GM19463 (cell line): ENCODE results near the gene TTYH2.

Source experiments
- ATAC-seq: cut with Tn5 transposase; IDR thresholded peaks from one replicate; pipeline ENCODE4 v1.9.1; 2021; ENCODE audit warnings: mild to moderate bottlenecking, moderate library complexity; ENCODE audit not compliant: unreplicated experiment

TTYH2 gene

DNA sequence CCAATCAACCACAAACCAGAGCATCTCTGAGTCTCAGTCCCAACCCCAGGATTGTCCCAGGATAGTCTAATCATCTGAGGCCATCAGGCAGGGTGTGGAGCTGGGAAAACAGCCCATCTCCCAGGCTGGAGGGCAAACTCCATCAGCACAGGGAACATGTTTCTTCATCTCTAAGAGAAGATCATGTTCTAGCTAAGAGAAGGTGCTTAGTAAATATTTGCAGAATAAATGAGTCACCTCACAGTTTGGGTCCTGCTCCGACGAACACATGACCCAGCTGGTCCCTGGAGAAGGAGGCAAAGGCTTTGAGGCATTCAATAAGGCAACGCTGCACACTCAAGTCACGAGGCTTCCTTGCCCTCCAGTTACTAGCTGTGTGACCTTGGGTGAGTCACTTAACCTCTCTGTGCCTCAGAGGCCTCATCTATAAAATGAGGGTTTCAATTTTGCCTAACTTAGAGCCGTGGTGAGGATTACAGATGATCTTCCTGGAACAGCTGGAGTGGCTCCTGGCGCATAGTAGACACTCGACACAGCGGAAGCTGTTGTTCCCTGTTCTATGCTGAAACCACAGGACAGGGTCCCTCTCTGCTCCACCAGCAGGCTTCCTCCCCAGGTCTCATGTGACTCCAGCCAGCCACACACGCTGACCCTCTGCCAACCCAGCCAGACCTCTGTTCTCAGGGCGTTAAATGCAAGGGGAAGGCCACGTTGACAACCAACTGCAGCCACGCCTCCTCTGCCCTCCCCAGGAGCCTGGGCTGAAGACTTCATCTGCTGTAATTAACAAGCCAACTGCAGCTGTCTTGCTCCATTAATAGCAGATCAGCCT is 20.2 kb upstream of the TTYH2 start:
- ATAC-seq, result peak; percentile 45

GRCh38 chr17:74194682-74195081 is 18.7 kb upstream of the TTYH2 start:
- no peak for ATAC-seq

DNA sequence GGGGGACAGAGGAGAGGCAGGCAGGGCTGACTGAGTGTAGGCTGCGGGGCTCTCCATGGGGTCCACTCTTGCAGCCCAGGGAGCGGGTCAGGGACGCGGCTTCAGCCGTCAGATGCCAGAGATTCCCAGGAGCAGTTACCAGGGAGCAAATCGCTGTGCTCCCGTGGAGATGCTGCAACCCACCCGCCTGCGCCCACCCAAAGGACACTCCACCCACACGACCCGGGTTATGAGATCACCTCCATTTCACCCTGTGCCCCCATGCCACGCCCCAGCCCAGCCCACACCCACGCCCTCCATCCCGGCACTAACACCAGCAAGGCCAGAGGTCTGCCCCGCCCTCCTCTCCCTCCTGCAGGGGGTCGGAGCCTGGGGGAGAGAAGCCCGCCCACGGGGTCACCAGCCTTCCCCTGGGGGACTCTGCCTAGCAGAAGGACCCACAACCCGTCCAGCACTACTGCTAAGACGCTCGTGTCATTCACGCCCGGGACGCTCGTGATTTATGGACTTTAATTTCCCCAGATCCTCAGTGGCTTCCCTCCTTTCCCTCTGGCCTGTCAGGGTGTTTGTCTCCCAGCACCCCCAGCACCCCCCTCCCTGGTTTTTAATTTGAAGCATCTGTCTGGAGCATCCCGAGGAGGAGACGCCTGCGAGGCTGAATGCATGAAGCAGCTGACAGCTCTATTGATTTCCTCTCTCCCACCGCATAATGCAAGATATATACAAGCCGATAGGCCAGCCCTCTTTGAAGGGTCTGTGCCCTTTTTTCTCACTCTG is 16.6 kb upstream of the TTYH2 start:
- no peak for ATAC-seq

DNA sequence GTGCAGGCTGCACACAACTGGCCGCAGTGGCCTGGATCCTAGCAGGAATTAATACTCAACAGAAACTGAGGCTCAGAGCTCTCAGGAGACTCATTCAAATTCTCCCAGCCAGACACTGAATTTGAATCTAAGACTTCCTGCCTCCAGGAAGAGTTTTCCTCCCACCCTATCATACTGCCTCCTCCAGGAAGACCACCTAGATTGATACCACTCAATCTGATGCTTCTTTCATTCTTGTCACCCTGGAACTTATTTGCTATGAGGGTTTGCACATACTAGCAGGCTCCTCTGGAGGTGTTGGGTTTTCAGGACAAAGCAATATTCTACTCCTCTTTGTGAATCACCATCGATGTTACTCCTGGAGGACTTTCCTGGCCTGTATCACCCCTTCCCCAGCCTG is 15.6 kb upstream of the TTYH2 start:
- ATAC-seq, result no peak

GRCh38 chr17:74198694-74199093 is 14.7 kb upstream of the TTYH2 start:
- no peak for ATAC-seq

DNA sequence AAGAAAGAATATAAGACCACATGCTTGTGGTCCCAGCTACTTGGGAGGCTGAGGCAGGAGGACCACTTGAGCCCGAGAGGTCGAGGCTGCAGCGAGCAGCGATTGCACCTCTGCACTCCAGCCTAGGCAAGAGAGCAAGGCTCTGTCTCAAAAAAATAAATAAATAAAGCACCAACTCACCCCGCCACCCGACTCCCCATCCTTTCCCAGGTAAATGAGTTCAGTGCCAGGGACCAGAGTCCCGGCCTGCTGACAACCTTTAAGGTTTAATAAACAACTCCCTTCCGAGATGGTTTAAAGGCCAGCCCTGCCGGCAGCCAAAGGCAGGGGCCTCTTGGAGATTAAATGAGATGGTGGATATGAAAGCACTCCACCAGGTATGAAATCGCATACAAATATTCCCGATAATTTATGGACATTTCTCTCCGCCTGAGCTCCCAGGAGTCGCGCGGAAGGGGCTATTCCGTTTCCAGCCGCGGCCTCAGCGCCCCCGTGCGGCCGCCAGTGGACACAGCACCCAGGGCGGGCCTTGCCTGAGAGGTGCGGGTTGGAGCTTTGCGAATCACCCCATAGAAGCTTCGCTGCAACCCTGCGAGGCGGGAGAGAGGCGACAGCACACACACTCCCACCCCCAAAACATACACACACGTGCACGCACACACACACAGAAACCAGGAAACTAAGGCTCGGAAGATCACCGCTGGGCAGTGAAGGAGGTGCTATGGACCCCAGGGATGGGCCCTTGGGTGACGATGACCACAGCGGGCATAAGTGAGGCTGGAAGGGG is 13.9 kb upstream of the TTYH2 start:
- ATAC-seq, result peak; percentile 44

DNA sequence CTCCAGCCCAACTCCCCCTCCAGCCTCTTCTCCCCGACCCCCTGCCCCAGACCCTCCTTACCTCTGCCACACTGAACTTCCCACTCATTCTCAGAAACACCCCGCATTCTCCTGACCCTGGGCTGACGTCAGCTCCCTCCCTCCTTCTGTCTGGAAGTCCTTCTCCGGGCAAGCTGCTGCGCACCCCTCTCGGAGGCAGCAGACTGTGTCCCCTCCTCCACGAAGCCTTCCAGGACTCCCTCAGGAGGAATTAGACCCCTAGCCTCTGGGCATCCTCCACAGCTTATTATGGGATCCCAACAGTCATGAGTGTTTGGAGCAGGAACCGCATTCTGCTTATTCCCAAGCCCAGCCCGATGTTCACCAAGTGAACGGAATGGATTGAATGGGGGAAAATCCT is 13.3 kb upstream of the TTYH2 start:
- no peak for ATAC-seq

DNA sequence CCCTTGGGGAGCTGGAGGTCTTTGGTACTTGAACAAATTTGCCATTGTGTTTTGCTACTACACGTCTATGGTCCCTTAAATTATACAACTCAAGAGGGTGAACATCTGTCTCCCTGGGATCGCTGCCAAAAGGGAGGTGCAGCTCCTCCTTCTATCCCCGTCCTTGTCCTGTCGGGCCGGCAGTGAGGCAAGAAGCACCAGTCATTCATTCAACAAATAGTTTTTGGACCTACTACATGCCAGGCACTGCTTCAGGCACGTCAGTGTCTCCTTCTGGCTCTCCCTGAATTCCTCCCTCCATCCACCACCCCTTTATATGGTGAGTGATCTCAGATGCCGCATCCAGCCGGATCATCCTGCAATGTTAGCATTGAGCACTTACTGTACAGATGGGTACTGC is 12.1 kb upstream of the TTYH2 start:
- ATAC-seq, result no peak

DNA sequence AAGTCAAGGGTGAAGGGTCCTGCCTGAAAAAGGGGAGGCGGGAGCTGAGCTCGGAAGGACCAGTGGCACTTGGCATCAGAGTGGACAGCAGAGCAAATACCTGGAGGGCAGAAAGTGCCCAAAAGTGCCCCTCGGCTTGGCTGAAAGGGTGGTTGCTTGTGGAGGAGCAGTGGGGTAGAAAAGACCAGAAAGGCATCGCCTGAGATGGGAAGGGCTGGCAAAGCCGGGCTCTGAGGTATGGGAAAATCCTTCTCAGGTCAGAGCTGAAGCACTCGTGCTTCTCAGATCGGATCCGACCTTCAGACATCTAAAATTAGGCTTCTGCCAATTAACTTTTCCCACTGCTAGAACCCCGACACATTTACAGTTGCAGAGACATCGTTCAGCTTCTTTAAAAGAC is 11.4 kb upstream of the TTYH2 start:
- ATAC-seq, result no peak

DNA sequence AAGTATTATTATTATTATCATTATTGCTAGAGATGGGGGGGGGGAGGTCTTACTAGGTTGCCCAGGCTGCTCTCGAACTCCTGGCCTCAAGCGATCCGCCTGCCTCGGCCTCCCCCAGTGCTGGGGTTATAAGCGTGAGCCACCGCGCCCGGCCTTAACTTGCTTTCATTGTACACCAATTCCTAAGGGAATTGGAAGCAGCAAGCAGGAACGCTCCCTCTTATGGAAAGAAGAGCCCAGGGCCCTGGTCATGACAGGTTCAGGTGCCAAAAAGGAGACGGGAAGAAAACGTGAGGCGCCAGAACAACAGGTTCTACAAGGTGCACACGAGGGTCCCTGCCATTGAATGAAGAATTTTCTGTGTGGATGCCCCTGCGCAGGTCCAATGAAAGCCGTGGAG is 10.4 kb upstream of the TTYH2 start:
- ATAC-seq, result no peak

DNA sequence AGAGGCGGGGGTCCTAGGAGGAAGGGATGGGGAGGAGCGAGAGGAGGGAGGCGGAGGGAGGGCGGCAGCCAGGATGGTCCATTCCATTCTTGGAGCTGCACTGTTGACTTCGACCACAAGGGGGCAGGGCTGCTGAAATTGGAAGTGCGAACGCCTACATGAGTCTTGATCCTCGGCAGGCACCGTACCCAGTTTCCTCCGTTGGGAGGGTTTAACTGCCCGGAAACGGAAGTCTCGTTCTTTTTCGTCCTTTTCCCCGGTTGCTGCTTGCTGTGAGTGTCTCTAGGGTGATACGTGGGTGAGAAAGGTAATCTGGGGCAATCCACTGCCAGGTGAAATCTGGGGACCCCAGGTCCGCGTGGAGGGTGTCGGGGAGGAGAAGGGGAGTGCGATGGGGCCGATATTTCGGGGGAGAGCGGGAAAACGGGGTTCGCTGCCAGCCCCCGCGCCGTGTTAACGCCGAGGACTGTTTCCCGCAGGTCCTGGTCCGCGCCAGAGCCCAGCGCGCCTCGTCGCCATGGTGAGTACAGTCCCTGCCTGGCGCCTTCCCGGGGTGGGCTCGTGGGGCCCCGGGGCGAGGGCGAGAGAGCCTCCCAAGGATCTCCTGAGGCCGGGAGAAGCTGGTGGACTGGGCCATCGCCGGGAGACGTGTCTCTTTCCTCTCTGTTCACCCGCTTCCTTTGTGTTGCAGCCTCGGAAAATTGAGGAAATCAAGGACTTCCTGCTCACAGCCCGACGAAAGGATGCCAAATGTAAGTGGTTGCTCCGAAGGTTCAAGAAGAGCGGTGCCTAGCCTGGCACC is 9.7 kb upstream of the TTYH2 start, which contains the start of gene RPL38:
Gene RPL38, plus strand, starts transcription at position 240 of the 802 bp plus-strand sequence. Its CDS starts 278 bp downstream, at position 518.
- peak; percentile 61 for ATAC-seq

GRCh38 chr17:74204474-74204873 is 8.9 kb upstream of the TTYH2 start:
- ATAC-seq, result no peak

DNA sequence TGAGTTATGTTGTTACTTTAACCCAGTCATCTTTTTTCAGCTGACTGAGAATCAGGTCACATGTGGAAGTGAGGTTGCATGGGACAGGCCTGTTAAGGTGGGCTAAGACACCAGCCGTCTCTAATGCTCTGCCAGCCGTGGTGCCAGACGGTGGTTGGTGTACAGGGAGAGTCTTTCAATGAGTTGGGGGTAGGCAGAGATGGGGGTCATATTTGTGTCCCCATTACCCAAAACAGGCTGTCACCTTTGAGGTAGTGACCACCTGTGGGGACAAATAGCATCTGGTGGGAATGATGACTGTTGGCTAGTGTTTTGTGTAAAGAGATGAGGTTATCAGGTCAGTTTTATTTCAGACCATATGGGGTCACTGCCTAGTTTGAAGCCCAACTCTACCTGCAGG is 8.1 kb upstream of the TTYH2 start:
- no peak for ATAC-seq

DNA sequence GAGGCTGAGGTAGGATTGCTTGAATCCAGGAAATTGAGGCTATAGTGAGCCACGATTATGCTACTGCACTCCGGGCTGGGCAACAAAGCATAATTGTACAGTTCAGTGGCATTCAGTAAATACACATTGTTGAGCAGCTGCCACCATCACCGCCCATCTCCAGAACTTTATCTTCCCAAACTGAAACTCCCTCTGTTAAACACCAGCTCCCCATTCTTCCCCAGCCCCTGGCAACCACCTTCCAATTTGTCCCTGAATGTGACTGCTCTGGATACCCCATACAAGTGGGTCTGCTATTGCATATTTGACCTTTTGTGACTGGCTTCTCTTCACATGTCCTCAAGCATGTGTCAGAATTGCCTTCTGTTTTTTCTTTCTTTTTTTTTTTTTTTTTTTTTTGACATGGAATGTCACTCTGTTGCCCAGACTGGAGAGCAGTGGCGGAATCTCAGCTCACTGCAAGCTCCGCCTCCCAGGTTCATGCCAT is 7.0 kb upstream of the TTYH2 start:
- ATAC-seq, result no peak

DNA sequence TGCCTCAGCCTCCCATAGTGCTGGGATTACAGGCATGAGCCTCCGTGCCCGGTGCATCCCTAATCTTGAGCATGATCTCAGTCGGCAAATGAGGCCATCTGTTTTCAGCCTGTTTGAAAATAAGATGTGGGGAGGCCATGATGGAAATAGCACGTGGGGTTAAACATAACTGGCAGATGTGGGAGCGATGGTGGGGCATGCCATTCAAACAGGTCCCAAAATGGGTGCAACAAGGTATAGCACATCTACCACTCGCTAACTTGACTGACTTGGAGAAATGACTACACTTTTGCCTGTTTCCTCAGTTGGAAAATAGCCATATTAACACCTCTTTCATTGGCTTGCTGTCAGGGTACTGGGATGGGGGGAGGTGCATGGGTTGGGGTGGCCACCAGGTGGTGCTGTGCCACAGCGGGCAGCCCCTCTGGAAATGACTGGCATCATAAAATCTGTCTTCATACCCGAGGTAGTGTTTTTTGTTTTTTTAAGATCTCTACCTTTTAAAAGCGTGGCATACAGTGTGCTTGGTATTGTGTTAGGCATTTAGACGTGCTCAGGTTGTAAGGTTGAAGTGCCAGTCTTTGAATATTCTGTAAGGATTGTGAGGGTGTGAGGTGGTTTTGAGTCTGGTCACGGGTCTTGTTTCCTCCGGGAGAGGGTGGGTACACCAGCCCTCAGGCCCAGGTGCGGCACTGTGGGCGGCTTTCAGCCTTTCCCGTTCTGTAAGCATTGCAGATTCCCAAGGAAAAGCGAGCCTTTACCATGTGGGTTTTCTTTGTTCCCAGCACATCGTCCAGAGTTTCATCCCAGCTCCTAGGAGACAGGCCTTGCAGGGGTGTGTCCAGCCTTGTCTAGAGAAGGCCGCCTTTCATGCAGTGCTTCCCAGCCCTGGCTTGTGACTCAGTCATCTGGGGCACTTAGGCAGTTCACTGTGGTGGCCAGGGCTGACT is 2.9 kb upstream of the TTYH2 start:
- ATAC-seq, result no peak

GRCh38 chr17:74211141-74211911 is 2.0 kb upstream of the TTYH2 start:
- ATAC-seq, result no peak

GRCh38 chr17:74211912-74212208 is 1.5 kb upstream of the TTYH2 start:
- ATAC-seq, result no peak

DNA sequence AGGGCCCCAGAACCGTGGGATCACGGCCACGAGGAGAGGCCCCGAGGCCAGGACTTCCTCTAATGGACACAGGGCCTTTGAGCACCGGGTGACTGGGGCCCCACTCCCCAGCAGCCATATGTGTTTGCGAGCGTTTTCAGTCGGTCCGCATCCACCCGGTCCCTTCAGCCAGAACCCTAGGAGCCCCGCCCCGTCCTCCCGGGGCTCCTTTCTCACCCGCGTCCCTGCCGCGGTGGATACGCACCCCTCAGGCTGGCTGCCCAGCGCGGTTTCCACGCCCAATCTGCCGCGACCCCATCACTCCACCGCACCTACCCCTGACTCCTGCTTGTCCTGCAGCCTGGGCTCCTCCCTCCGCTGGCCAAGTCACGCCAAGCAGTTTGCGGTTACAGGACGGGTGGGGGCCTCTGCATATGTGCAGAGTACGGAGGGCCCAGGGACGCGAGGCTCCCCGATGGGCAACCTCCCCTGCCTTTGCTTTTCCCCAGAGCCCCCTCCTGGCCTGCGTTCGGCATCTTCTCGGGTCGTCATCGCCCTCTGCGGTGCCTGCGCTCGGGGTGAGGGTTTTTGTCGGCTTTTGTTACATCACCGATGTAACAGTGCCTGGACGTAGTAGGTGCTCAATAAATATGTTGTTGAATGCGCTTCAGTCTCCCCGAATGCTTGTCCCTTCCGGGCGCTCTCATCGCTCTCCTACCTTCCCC is 1.0 kb upstream of the TTYH2 start:
- ATAC-seq, result no peak
